GM18951 (cell line): ENCODE results near the gene DDX46.
"Not testable (repeated sequence)": the region's sequence is repeated elsewhere in the genome, so short reads cannot be mapped to it uniquely, and the experiment has no call there.

Source experiments
- POLR2A ChIP-seq: IDR thresholded peaks from 4 replicates; pipeline ENCODE4 v1.6.1; 2011; ENCODE audit warnings: mild to moderate bottlenecking; ENCODE audit not compliant: insufficient read length, insufficient read depth; ENCODE audit errors: extremely low read depth
- in situ Hi-C: fragments of 300-500 bp; cut with MboI; formaldehyde crosslinking; loops from one replicate; pipeline ENCODE4 v1.12.0; 2022; ENCODE audit warnings: low sequenced_read_pairs, mixed read lengths, inconsistent platforms; ENCODE audit not compliant: unreplicated experiment

DDX46 gene

DNA sequence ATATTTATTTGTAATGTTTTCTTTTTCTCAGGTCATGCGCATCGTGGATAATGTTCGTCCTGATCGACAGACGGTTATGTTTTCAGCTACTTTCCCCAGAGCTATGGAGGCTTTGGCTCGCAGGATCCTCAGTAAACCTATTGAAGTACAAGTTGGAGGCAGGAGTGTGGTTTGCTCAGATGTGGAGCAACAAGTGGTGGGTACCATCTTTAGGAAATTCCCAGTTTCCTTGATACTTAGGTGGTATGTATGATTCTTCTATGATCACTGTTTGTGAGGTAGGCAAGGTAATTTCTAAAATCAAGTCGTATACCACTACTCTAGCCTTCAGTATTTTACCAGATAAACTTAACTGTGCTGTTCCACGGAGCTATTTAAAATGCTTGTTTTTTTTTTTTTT, 36.2 kb downstream of the DDX46 start:
- no peak for TF ChIP-seq POLR2A
- in situ Hi-C loops: no loop called here

DNA sequence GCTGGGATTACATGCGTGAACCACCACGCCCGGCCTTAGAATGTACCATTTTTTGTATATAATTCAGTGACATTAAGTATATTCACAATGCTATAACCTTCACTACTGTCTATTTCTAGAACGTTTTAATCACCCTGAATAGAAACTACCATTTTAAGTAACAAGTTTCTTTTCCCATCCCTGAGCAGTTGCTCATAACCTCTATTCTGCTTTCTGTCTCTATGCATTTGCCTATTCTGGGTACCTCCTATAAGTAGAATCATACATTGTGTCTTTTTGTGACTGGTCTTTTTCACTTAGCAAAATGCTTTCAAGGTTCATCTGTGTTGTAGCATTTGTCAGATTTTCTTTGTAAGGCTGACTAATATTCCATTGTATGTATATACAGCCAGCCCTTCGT, 39.9 kb downstream of the DDX46 start:
- no peak for TF ChIP-seq POLR2A
- in situ Hi-C loops: no loop called here

DNA sequence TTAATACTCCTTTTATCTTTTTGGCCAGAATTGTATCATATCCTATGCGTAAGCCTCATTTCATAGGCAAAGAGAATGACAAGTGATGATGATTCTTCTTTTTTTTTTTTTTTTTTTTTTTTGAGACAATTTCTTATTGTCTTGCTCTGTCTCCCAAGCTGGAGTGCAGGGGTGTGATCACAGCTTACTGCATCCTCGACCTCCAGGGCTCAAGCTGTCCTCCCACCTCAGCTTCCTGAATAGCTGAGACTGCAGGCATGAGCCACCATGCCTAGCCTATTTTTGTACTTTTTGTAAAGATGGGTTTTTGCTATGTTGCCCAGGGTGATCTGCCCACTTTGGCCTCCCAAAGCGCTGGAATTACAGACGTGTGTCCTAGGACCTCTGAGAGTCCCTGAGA, 45.2 kb downstream of the DDX46 start:
- TF ChIP-seq POLR2A: no peak
- in situ Hi-C loops: no loop called here

DNA sequence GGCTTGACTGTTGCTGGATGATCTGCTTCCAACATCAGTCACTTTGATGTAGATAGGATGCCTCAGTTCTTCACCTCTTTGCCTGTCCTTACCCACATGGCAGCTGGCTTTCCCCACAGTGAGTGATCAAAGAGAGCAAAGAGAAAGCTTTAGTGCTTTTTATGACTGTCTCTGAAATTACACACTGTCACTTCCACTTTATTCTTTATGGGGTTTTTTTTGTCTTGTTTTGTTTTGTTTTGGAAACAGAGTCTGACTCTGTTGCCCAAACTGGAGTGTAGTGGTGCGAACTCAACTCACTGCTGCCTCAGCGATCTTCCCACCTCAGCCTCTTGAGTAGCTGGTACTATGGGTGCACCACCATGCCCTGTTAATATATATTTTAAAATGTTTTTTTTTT, 54.8 kb downstream of the DDX46 start:
- in situ Hi-C loops: no loop called here
- no peak for TF ChIP-seq POLR2A

DNA sequence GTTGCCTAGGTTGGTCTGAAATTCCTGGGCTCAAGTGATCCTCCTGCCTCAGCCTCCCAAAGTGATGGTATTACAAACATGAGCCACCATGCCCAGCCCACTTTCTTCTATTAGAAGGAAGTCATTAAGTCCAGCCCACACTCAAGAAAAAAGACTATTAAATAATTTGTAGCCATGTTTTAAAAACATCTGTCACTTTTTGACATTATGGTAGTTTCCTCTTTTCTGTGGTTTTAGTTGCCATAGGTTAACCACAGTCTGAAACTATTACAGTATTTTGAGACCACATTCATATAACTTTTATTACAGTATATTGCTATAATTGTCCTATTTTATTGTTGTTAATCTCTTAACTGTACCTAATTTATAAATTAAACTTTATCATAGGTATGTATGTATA, 55.2 kb downstream of the DDX46 start:
- TF ChIP-seq POLR2A: no peak
- in situ Hi-C loops: no loop called here

DNA sequence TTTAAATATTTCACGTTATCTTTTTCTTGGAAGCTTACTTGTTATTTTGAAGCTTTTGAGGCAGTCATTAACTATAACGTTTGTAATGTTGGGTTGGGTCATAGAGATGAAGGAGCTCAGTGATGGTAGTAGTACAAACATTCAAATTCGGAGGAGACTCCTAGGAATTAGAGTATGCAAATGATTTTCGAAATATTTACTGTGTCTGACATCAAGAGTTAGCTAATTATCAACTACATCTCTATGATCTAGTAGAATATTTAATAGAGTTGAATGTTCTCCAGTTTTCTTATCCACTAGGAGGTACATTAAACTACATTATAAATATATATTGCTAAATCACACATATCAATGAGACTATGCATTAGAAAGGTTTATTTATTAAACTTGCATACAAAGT, 58.4 kb downstream of the DDX46 start:
- TF ChIP-seq POLR2A: no peak
- in situ Hi-C loops: no loop called here

DNA sequence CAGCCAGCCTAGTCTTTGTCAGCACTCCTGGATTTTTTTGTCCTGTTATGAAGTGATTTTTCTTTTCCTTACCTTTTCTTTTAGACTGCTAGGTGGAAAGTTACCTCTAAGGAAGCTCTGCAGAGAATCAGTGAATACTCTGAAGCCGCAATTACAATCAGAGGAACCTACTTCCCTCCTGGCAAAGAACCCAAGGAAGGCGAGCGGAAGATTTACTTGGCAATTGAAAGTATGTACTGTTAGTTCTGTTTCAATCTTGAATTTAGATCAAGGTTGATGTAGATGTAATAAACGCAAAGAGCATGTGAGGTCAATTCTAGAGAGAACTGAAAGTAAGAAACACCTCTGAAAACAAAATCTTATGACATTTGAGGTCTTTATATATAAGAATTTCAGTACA, 60.2 kb downstream of the DDX46 start:
- in situ Hi-C loops: no loop called here
- TF ChIP-seq POLR2A: no peak

DNA sequence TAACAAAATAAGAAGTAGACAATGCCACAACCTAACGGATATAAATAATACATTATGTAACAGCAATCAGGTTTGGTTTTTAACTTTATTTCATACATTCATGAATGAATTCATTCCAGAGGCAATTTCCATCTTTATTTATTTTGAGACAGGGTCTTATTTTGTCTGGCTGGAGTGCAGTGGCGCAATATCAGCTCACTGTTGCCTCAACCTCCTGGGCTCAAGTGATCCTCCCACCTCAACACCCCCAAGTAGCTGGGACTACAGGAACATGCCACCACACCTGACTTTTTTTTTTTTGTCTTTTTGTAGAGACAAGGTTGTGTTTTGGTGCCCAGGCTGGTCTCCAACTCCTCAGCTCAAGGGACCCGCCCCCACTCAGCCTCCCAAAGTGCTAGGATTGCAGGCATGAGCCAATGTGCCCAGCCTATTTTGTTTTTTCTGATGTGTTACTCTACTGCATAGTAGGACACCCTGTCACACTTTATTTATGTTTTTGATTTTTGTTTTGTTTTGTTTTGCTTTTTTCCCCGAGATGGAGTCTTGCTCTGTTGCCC, 60.9 kb downstream of the DDX46 start:
- no peak for TF ChIP-seq POLR2A

DNA sequence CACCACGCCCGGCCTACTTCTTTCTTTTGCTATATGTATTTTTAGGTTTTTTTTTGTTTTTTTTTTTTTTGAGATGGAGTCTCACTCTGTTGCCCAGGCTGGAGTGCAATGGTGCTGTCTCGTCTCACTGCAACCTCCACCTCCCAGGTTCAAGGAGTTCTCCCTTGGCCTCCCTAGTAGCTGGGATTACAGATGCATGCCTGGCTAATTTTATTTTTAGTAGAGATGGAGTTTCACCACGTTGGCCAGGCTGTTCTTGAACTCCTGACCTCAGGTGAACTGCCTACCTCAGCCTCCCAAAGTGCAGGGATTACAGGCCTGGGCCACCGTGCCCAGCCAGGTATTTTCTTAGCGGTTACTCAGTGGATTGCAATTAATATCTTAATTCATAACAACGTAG, 63.3 kb downstream of the DDX46 start:
- TF ChIP-seq POLR2A: no peak
- in situ Hi-C loops: no loop called here

More for the DNA sequence above, 60.9 kb downstream of the DDX46 start:
- in situ Hi-C loops: no loop called here

DNA sequence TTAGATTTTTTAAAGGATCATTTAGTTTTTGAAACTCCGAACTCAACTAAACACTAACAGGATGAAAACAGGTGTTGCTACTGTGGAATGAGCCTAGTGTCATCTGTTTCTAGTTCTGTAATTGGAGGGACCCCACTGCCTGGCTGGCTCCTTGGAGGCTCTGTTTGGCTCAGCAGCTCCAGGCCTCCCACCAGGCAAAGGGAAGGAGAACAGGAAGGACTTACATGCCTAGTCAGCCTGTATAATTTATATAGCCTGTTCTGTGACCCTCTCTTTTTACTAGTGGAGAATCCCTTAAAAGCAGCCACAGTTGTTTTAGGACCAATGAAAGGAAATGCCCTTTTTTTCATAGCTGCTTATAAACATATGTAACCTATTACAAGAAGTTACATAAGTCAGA, 66.1 kb downstream of the DDX46 start:
- no peak for TF ChIP-seq POLR2A
- in situ Hi-C loops: no loop called here

DNA sequence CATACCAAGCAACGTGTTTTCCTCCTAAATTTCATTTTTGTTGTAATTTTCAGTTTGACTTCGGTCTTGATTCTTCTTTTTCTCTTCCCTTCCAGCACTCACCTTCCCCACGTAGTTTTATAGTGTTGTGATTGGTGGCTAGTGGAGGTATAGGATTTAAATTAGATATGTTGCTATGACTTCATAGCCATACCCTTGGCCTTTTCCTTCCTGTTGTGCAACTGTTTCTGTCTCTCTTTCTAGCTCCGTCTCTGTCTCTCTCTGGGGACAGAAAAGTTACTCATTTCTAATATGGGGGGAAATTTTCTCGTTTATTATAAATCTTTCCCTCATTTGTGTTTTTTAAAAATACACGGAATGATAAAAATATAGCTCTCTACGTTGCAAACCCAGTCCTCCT, 66.6 kb downstream of the DDX46 start:
- in situ Hi-C loops: no loop called here

DNA sequence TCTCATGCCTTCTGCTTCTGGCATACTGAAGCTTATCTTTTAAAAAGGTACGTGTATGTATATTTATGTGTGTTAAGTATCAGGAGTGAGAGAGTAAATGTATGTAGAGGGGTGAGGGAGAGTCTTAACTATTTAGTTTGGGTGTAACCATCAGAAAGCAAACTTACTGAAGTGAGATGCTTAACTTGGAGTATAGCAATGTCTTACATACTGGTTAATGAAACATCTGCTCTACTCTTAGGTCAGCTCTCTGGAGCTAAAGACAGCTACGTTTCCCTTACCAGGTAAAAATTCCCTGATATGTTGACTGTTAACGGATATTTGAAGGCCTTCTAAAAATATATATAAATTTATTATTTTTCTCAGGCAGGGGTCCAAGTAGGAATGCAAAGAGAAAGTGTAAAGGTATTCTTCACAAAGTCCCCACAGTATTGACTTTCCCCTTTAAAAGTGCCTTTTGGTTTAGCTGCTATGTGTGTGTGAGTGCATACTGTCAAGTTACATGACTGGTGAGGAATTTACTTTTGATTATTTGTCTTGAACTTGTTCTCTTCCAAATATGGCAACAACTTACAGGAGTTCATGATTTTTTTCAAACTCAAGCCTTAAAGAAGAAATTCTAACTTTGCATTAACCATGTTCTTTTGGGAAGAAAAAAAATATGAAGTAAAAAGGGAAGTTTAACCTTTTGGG, 74.9 kb downstream of the DDX46 start:
- no peak for TF ChIP-seq POLR2A
- in situ Hi-C loops: no loop called here

More for the DNA sequence above, 66.6 kb downstream of the DDX46 start:
- no peak for TF ChIP-seq POLR2A

DNA sequence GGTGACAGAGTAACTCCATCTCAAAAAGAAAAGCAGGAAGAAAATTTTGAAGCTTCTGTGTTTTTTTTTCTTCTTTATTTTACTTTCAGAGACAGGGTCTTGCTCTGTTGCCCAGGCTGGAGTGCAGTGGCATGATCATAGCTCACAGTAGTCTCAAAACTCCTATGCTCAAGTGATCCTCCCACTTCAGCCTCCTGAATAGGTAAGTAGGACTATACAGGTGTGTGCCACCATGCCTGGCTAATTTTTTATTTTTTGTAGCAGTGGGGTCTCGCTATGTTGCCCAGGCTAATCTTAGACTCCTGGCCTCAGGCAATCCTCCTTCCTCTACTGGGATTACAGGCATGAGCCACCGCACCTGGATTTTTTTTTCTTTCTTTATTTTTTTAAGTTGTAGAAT, 77.0 kb downstream of the DDX46 start:
- in situ Hi-C loops: no loop called here
- TF ChIP-seq POLR2A: no peak

DNA sequence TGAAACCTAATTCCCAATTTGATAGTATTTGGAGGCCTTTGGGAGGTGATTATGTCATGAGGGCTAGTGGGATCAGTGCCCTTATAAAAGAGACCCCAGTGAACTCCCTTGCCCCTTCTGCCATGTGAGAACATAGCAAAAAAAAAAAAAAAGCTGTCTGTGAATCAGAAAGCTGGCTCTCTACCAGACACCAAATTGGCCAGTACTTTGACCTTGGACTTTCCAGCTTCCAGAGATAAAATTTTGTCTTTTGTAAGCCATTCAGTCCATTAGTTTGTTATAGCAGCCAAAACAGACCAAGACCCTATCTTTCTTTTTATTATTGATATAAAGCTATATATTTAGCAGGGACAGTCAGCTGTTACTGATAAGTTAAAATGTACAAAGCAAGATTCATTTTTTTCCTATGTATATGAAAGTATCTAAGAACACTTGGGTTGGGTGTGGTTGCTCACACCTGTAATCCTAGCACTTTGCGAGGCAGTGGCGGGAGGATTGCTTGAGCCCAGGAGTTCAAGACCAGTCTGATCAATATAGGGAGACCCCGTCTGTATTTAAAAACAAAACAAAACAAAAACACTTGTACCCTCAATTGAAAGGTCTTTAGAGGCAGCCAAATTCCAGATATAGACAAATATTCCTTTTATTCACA, 79.1 kb downstream of the DDX46 start:
- no peak for TF ChIP-seq POLR2A
- in situ Hi-C loops: no loop called here

DNA sequence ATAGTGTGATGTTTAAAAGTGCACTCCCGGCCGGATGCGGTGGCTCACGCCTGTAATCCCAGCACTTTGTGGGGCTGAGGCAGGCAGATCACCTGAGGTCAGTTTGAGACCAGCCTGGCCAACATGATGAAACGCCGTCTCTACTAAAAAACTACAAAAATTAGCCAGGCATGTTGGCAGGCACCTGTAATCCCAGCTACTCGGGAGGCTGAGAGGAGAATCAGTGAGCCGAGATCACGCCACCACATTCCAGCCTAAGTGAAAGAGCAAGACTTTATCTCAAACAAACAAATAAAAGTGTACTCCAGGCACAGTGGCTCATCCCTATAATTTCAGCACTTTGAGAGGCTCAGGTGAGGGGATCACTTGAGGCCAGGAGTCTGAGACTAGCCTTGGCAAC, 79.8 kb downstream of the DDX46 start:
- in situ Hi-C loops: not testable (repeated sequence)
